Measurements from ENCODE around the gene FSD2. TPM values are rescaled to one million over a fixed set of nuclear protein-coding genes. Genes with fewer than 3 reads are reported as not detected.

The FSD2 gene
- total RNA-seq, 2 experiments from 2014 or later: not detected

- intact Hi-C loops (cut with DNase I, micrococcal nuclease): no loop called here
- peaks cover 38% of the 10 kb centered on the region for H3K27me3 Mint-ChIP-seq
- H3K27ac ChIP-seq (ENCODE audit: low read depth in 1 of 2, low read length in 2 of 2): no peak overlapping the region
- H3K27ac Mint-ChIP-seq: no peak overlapping the region
- no peak overlapping the region for H3K4me3 ChIP-seq (ENCODE audit: low read length)
- no peaks in the 10 kb centered on the region for H3K4me1 Mint-ChIP-seq (ENCODE audit: low read depth)
- TF ChIP-seq, protein P1, sequence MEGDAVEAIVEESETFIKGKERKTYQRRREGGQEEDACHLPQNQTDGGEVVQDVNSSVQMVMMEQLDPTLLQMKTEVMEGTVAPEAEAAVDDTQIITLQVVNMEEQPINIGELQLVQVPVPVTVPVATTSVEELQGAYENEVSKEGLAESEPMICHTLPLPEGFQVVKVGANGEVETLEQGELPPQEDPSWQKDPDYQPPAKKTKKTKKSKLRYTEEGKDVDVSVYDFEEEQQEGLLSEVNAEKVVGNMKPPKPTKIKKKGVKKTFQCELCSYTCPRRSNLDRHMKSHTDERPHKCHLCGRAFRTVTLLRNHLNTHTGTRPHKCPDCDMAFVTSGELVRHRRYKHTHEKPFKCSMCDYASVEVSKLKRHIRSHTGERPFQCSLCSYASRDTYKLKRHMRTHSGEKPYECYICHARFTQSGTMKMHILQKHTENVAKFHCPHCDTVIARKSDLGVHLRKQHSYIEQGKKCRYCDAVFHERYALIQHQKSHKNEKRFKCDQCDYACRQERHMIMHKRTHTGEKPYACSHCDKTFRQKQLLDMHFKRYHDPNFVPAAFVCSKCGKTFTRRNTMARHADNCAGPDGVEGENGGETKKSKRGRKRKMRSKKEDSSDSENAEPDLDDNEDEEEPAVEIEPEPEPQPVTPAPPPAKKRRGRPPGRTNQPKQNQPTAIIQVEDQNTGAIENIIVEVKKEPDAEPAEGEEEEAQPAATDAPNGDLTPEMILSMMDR (IDR thresholded peaks at IDR 0.05): no peak
- H3K27me3 ChIP-seq (ENCODE audit: control insufficient read depth in 1 of 2, insufficient read depth in 2 of 2, low read length in 2 of 2): peaks cover 11 to 22% of the 10 kb centered on the region in 2 experiments
- no peaks in the 10 kb centered on the region for H3K36me3 Mint-ChIP-seq (ENCODE audit: low read depth)
- H3K9me3 ChIP-seq (ENCODE audit: control insufficient read depth in 1 of 2, insufficient read depth in 1 of 2, low read length in 2 of 2): peaks cover 0 to 23% of the 10 kb centered on the region in 2 experiments
- no peaks in the 10 kb centered on the region for H3K36me3 ChIP-seq (ENCODE audit: insufficient read depth, low read length)
- ATAC-seq (ENCODE audit: poor library complexity) (no peak), DNase-seq (no peak)
- CTCF ChIA-PET: no interaction called here
- peak overlapping the region; percentile 63 for H3K4me3 Mint-ChIP-seq
- H3K9me3 Mint-ChIP-seq: no peaks in the 10 kb centered on the region
- POLR2A ChIA-PET: no interaction called here
- H3K4me1 ChIP-seq (ENCODE audit: insufficient read depth, low read length): peaks cover 17% of the 10 kb centered on the region
These were observed 94.9 kb downstream of the FSD2 start for GRCh38 chr15:82710926-82711490.

GRCh38 chr15:82710208-82710555 is 95.7 kb downstream of the FSD2 start:
- H3K27ac Mint-ChIP-seq: no peak overlapping the region
- peaks cover 32% of the 10 kb centered on the region for H3K27me3 Mint-ChIP-seq
- ChIA-PET CTCF (no interaction called here), POLR2A (no interaction called here)
- H3K9me3 Mint-ChIP-seq: no peaks in the 10 kb centered on the region
- intact Hi-C loops (cut with DNase I, micrococcal nuclease): no loop called here
- Histone ChIP-seq H3K9me3 (ENCODE audit: control insufficient read depth in 1 of 2, insufficient read depth in 1 of 2, low read length in 2 of 2) (peaks cover 0 to 23% of the 10 kb centered on the region in 2 experiments), H3K27ac (ENCODE audit: low read depth in 1 of 2, low read length in 2 of 2) (no peak overlapping the region), H3K4me3 (ENCODE audit: low read length) (peak overlapping the region; percentile 54), H3K4me1 (ENCODE audit: insufficient read depth, low read length) (peaks cover 17% of the 10 kb centered on the region), H3K27me3 (ENCODE audit: control insufficient read depth in 1 of 2, insufficient read depth in 2 of 2, low read length in 2 of 2) (peaks cover 11 to 22% of the 10 kb centered on the region in 2 experiments), H3K36me3 (ENCODE audit: insufficient read depth, low read length) (no peaks in the 10 kb centered on the region)
- TF ChIP-seq, protein P1 (IDR thresholded peaks at IDR 0.05): no peak
- ATAC-seq (ENCODE audit: poor library complexity) (no peak), DNase-seq (no peak)
- no peaks in the 10 kb centered on the region for H3K4me1 Mint-ChIP-seq (ENCODE audit: low read depth)
- H3K36me3 Mint-ChIP-seq (ENCODE audit: low read depth): no peaks in the 10 kb centered on the region
- H3K4me3 Mint-ChIP-seq: peak overlapping the region; percentile 45

- H3K4me1 ChIP-seq (ENCODE audit: insufficient read depth, low read length): peaks cover 17% of the 10 kb centered on the region
- intact Hi-C loops (cut with DNase I, micrococcal nuclease): loop anchor here (1.0 to 5.0 kb wide), 3 partner anchors 29 to 47 kb away; no protein-coding TSS in a partner anchor
- ChIA-PET CTCF (no interaction called here), POLR2A (interaction anchor here (0.7 to 1.0 kb wide), 4 partner anchors 41 to 1413 kb away, joined by 3 to 4 read pairs (median 3); partner anchors contain the start of gene RPS17)
- TF ChIP-seq, protein P1 (IDR thresholded peaks at IDR 0.05): no peak
- peak within 1 kb of the TSS; percentile 54 for H3K4me3 ChIP-seq (ENCODE audit: low read length)
- Mint-ChIP-seq H3K9me3 (no peaks in the 10 kb centered on the region), H3K36me3 (ENCODE audit: low read depth) (no peaks in the 10 kb centered on the region), H3K4me3 (peak within 1 kb of the TSS; percentile 70), H3K27ac (no peak within 1 kb of the TSS), H3K4me1 (ENCODE audit: low read depth) (no peaks in the 10 kb centered on the region), H3K27me3 (peaks cover 32% of the 10 kb centered on the region)
- peak; percentile 92 for ATAC-seq (ENCODE audit: poor library complexity)
- no peaks in the 10 kb centered on the region for H3K36me3 ChIP-seq (ENCODE audit: insufficient read depth, low read length)
- no peak within 1 kb of the TSS for H3K27ac ChIP-seq (ENCODE audit: low read depth in 1 of 2, low read length in 2 of 2)
- H3K27me3 ChIP-seq (ENCODE audit: control insufficient read depth in 1 of 2, insufficient read depth in 2 of 2, low read length in 2 of 2): peaks cover 11 to 22% of the 10 kb centered on the region in 2 experiments
- peak; percentile 38 to 84 (median 60) for DNase-seq
- peaks cover 0 to 23% of the 10 kb centered on the region in 2 experiments for H3K9me3 ChIP-seq (ENCODE audit: control insufficient read depth in 1 of 2, insufficient read depth in 1 of 2, low read length in 2 of 2)
These were observed 96.3 kb downstream of the FSD2 start, which contains the start of gene AP3B2 for GRCh38 chr15:82709421-82710207. AP3B2 (minus strand) TSS chr15:82709875; CDS start chr15:82709706, 169 bp downstream.
